ENCODE measurements around the gene GRM7. TPM values are rescaled to one million over a fixed set of nuclear protein-coding genes. Genes with fewer than 3 reads are reported as not detected.

Gene GRM7
- total and polyA plus RNA-seq, 9 of the 15 experiments (the other 6 are each of a cell fraction or from before 2014, with no cell fraction given) = not detected

GRCh38 chr3:6928064-6928463 is 67.1 kb downstream of the GRM7 start:
- H4K20me1 ChIP-seq (replicated peaks; ENCODE audit: control insufficient read depth, insufficient read depth, low read length) = no peaks in the 10 kb centered on the region
- CTCF ChIA-PET (ENCODE audit: low intra/inter-chr PET ratio) = no interaction called here
- POLR2A ChIA-PET = no interaction called here
- no peaks in the 10 kb centered on the region for H3K79me2 ChIP-seq (ENCODE audit: control insufficient read depth, insufficient read depth, low read length)
- no peak for DNase-seq (ENCODE audit: extremely low read depth in 1 of 4, low spot score in 3 of 4)
- H3K9me1 ChIP-seq (ENCODE audit: control insufficient read depth, insufficient read depth, low read length) = no peaks in the 10 kb centered on the region
- no peak overlapping the region for H3K4me3 ChIP-seq
- no peak overlapping the region for H3K9ac ChIP-seq (ENCODE audit: insufficient read depth in 1 of 2, low read depth in 2 of 2, low read length in 2 of 2)
- H2AFZ ChIP-seq (ENCODE audit: low read depth, low read length) = no peak overlapping the region
- in situ Hi-C loops (cut with MboI) (no loop called here), intact Hi-C loops (cut with micrococcal nuclease) (no loop called here)
- BruUV-seq (replicated peaks) = no TSS peak
- WGBS (ENCODE audit: insufficient coverage, low coverage, missing lambda C conversion rate) = 4% methylated on average over 2 of the region's 2 CpGs
- ATAC-seq = no peak
- H3K4me2 ChIP-seq (ENCODE audit: insufficient read depth, low read length) = no peak overlapping the region
- no peaks in the 10 kb centered on the region; the same call in 1 of the 2 replicates for H3K9me3 ChIP-seq (replicated peaks; ENCODE audit: control insufficient read depth, insufficient read depth, low read depth, low read length)
- H3K4me1 ChIP-seq (replicated peaks in 1 of 2; ENCODE audit: control insufficient read depth in 2 of 2, insufficient read depth in 2 of 2, low read length in 2 of 2) = no peaks in the 10 kb centered on the region
- no peak overlapping the region for H3K27ac ChIP-seq (ENCODE audit: extremely low read depth, low read depth, low read length)
- H3K27me3 ChIP-seq (ENCODE audit: control insufficient read depth in 2 of 2, insufficient read depth in 2 of 2, low read length in 2 of 2) = no peaks in the 10 kb centered on the region
- TF ChIP-seq POLR2AphosphoS5 (IDR thresholded peaks at IDR 0.05; ENCODE audit: control insufficient read depth, insufficient read depth, low read depth, low read length) (no peak), RBM25 (IDR thresholded peaks at IDR 0.05; ENCODE audit: low read depth, low read length, severe bottlenecking) (no peak), BCLAF1 (IDR thresholded peaks at IDR 0.05; ENCODE audit: borderline replicate concordance in 1 of 2, control insufficient read depth in 1 of 2, low read depth in 2 of 2, low read length in 1 of 2) (no peak), HMG20A (CRISPR knock-in tag; conservative IDR thresholded peaks at IDR 0.05) (no peak), ZNF586 (CRISPR knock-in tag; conservative IDR thresholded peaks at IDR 0.05) (no peak), POLR3A (IDR thresholded peaks at IDR 0.05; ENCODE audit: borderline replicate concordance, extremely low read depth, insufficient read depth, insufficient read length) (no peak), SRSF7 (optimal IDR thresholded peaks at IDR 0.05; ENCODE audit: low read depth, low read length) (no peak), NELFE (IDR thresholded peaks at IDR 0.05; ENCODE audit: insufficient read depth, insufficient read length) (no peak), DNMT1 (IDR thresholded peaks at IDR 0.05) (no peak), MTA2 (IDR thresholded peaks at IDR 0.05; ENCODE audit: low read depth) (no peak), ZNF24 (IDR thresholded peaks at IDR 0.05) (no peak)
- H3K36me3 ChIP-seq (ENCODE audit: control insufficient read depth, insufficient read depth, low read length) = no peaks in the 10 kb centered on the region
- FAIRE-seq = no peak

All from K562 (cell line).